ENCODE results near the gene CDH20.

The CDH20 gene

GRCh38 chr18:61596296-61596695 is 263.1 kb downstream of the CDH20 start:
- H3K4me3 ChIP-seq (ENCODE audit: low read length) = no peak overlapping the region

GRCh38 chr18:61597316-61597715 is 264.1 kb downstream of the CDH20 start:
- H3K4me3 ChIP-seq (ENCODE audit: low read length) = no peak overlapping the region
- TF ChIP-seq ZNF274 (IDR thresholded peaks at IDR 0.05; ENCODE audit: low read depth, low read length) = no peak

More at GRCh38 chr18:61596296-61596695, 263.1 kb downstream of the CDH20 start:
- TF ChIP-seq ZNF274 (IDR thresholded peaks at IDR 0.05; ENCODE audit: low read depth, low read length) = no peak

- no peak for TF ChIP-seq ZNF274 (IDR thresholded peaks at IDR 0.05; ENCODE audit: low read depth, low read length)
- H3K4me3 ChIP-seq (ENCODE audit: low read length) = no peak overlapping the region
These were observed 267.2 kb downstream of the CDH20 start for GRCh38 chr18:61600422-61600821.

GRCh38 chr18:61602836-61603235 is 269.6 kb downstream of the CDH20 start:
- no peak overlapping the region for H3K4me3 ChIP-seq (ENCODE audit: low read length)
- TF ChIP-seq ZNF274 (IDR thresholded peaks at IDR 0.05; ENCODE audit: low read depth, low read length) = no peak

Data from GM08714 (cell line).